COR-L47 (cell line): ENCODE data around the gene NDUFA6.
"Not testable (repeated sequence)": the region's sequence is repeated elsewhere in the genome, so short reads cannot be mapped to it uniquely, and the experiment has no call there.

Source experiments
- DNase-seq: peaks from one replicate; lab custom pipeline; 2025; lab: John Stamatoyannopoulos, UW

The NDUFA6 gene

GRCh38 chr22:42112793-42113192 lies 22.2 kb upstream of the NDUFA6 start:
- DNase-seq, result peak; percentile 23

DNA sequence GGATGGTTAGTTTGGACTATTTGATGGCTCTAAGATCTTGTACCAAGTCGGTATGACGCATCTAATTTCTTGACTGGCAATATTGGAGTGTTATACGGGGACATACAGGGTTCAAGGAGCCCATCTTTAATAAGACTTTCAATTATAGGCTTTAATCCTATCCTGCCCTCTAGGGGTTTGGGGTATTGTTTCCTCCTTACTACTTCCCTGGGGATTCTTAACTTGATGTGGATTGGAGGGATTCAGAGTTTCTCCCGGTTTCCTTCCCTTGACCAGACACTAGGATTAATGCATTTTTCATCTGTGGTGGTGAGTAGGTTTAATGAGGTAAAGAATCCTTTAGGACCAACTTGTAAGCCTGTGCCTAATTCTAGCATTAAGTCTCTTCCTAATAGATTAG lies 21.2 kb upstream of the NDUFA6 start:
- DNase-seq, result no peak

DNA sequence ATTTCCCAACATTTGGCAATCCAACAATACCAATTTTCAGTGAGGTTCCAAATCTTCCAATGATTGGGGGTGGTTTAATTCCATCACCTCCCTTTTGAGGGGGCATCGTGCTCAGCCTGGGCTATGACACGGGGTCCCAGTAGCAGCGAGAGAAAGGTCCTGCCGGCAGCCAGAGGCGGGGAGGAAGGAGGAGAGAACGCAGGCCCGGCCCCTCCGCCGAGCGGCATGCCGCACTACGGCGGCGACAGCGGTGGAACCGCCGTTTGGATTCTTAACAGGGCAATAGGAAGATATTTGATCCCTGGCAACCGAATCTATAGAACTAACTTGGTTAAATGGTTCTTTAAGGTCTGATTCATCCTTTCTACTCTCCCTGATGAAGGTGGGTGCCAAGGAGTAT lies 18.3 kb upstream of the NDUFA6 start:
- DNase-seq, result no peak

DNA sequence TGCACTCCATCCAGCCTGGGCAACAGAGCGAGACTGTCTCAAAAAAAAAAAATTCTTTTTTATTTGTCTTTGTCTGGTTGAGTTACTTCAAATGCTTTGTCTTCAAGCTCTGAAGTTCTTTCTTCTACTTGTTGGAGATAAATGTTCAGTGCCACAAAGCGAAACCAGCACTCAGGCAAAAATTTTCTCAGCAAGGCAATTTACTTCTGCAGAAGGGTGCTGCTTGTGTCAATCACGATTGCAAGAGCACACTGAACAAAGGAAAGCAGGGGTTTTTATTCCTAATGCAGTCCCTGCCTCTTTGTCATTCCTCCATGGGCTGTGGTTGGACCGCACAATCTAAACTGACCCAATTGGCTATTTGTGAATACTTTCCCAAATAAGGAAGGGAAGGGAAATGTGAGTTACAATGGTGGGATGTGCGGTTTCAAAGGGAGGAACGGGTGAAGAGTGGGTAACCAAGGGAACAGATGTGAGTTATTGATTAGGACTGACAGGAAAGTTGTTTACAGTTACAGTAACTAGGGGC lies 13.8 kb upstream of the NDUFA6 start:
- not testable (repeated sequence) for DNase-seq

GRCh38 chr22:42101199-42101598 lies 10.6 kb upstream of the NDUFA6 start:
- DNase-seq, result no peak

DNA sequence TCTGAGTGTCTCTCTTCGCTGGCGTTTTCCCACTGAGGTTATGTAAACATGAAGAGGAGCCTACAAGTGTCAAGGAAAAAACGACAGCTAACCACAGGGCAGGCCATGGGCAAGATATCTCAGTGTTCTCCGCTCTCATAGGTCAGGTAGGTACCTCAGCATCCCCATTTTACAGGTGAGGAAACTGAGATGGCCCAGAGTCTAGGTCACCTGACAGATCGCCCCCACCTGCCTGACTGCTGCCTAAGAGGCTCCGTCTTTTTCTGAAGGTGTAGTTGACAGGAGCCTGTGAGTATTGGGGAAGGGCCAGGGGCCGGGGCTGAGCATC lies 847 bp upstream of the NDUFA6 start:
- DNase-seq, result no peak

GRCh38 chr22:42086051-42086450 lies 4.5 kb downstream of the NDUFA6 start:
- no peak for DNase-seq

DNA sequence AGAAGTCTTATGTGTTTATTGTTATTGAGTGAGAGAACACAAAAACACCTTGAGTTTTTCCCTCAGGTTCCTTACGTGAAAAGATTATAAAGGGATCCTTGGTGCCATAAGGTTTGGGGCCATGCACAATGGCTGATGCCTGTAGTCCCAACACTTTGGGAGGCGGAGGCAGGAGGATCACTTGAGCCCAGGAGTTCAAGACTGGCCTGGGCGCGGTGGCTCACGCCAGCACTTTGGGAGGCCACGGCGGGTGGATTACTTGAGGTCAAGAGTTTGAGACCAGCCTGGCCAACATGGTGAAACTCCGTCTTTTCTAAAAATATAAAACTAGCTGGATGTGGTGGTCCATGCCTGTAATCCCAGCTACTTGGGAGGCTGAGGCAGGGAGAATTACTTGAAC lies 5.7 kb downstream of the NDUFA6 start:
- no peak for DNase-seq

DNA sequence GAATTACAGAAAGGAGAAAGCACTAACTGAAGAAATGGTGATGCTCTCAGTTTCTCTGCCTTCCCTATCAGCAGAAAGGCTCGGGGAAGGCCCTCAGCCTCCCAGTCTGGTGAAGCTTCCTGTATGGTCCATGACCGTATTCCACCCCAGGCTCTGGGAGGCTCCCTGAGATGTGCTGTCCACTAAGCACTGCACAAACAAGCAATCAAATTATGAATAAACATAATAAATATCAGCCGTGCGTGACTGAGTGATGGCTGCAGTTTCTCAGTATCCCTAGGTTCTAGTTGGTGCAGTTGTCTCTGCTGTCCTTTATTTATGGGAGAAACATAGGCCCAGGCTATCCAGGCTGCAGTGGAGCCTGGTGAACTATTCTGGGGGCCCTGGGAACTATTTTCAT lies 7.5 kb downstream of the NDUFA6 start:
- no peak for DNase-seq

GRCh38 chr22:42080287-42080686 lies 10.3 kb downstream of the NDUFA6 start:
- DNase-seq, result peak; percentile 25

- DNase-seq, result peak; percentile 98
These were observed 11.0 kb downstream of the NDUFA6 start, which contains the start of gene SMDT1 for GRCh38 chr22:42079319-42080251. SMDT1 (plus strand) TSS chr22:42079700; CDS start chr22:42079769, 69 bp downstream.

DNA sequence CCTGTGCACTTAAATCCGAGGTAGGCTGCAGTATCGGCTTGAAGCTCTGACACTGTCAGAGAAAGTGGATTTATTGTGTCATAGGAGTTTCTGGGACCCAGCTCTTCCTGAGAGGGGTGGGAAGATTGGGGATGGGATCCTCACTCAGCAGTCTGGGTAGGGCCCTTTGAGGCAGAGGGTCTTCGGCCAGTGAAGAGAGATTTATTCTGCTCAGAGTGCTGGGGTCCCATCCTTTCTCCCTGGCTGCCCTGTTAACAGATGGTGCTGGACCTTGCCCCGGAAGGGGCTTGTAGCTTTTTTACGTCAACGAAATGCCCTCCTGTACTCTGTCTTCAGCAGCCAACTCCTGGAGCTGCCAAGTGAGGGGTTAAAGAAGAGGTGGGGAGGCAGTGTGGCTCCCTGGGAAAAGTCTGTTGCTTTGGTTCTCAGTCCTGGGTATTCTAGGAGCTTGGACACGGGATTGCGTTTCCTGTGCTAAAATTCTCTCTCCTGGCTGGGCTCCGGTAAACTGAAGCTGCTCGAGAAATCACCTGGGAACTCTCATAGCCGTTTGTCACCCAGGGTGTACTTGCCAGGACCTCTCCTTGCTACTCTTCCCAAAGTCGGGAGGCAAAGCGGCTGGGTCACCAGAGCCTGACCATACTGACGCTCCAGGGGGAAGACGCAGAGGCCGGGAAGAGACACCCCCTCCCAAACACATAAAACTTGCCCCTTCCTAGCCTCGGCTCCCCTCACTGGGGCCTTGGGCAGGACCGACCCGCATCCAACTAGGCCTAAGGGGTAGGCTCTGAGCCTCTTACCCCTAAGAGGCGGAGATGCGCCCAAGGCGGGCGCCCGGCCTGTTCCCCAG lies 11.9 kb downstream of the NDUFA6 start:
- no peak for DNase-seq

GRCh38 chr22:42077486-42078125 lies 13.0 kb downstream of the NDUFA6 start:
- no peak for DNase-seq

- DNase-seq, result no peak
These were observed 13.6 kb downstream of the NDUFA6 start for GRCh38 chr22:42076764-42077485.

GRCh38 chr22:42074846-42075676 lies 15.5 kb downstream of the NDUFA6 start:
- DNase-seq, result no peak

- no peak for DNase-seq
These were observed 16.3 kb downstream of the NDUFA6 start, which contains the start of gene PHETA2 for GRCh38 chr22:42074132-42074811. PHETA2 (plus strand) TSS chr22:42074248; CDS start chr22:42077294, 3,046 bp downstream.

GRCh38 chr22:42073621-42074041 lies 16.9 kb downstream of the NDUFA6 start:
- no peak for DNase-seq

DNA sequence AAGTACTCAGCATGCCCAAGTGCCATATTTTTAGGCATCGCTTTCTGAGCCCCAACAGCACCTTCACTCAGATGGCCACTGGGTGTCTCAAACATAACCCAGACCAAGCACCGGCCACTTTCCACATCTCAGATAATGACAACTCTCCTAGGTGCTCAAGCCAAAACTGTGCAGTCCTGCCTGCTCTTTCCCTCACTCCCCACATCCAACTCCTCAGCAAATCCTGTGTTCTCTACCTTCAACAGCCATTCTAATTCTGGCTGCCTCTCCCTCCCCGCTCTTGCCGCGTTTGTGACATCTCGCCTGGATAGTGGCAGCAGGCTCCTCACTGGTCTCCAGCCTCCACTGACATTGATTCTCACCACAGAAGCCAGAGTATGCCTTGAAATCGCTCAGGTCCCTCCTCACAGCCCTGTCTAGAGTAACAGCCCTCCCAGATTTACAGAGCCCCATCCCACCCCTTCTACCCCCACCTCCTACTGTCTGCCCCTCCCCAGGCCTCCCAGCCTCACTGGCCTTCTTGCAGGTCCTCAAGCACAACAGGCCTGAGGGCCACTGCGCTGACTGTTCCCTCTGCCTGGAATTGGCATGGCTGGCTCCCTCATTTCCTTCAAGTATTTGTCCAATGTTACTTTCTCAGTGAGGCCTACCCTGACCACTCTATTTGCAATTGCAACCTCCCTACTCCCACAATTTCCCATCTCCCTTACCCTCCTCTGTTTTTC lies 17.8 kb downstream of the NDUFA6 start:
- no peak for DNase-seq

DNA sequence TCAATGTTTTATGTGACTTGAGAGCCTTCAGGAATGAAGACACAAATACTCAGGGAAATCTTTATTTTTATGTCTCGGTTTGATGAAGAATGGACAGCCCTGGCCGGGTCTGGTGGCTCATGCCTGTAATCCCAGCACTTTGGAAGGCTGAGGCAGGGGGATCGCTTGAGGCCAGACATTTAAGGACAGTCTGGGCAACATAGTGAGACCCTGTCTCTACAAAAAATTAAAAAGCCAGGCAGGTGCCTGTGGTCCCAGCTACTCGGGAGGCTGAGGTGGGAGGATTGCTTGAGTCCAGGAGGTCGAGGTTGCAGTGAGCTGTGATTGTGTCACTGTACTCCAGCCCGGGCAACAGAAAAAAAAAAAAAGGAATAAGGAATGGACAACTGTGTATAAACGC lies 19.1 kb downstream of the NDUFA6 start:
- DNase-seq, result not testable (repeated sequence)
